Measurements from ENCODE around the gene C5orf46. TPM values are rescaled to one million over a fixed set of nuclear protein-coding genes. Genes with fewer than 3 reads are reported as not detected.

C5orf46 gene
- total RNA-seq, 1 experiment from 2014 or later = not detected

- no peak for TF ChIP-seq CTCF (IDR thresholded peaks at IDR 0.05; ENCODE audit: insufficient read depth in 1 of 2, low read depth in 1 of 2, low read length in 1 of 2, severe bottlenecking in 1 of 2, unreplicated experiment in 1 of 2)
- H3K27me3 ChIP-seq (replicated peaks; ENCODE audit: control insufficient read depth, insufficient read depth, low read length) = no peaks in the 10 kb centered on the region
- H3K36me3 ChIP-seq (ENCODE audit: control insufficient read depth, insufficient read depth, low read length) = no peaks in the 10 kb centered on the region
- Mint-ChIP-seq H3K4me3 (ENCODE audit: unreplicated experiment) (no peak overlapping the region), H3K9me3 (ENCODE audit: unreplicated experiment) (no peaks in the 10 kb centered on the region), H3K27ac (ENCODE audit: unreplicated experiment) (no peak overlapping the region), H3K36me3 (ENCODE audit: insufficient read depth, unreplicated experiment) (no peaks in the 10 kb centered on the region), H3K4me1 (ENCODE audit: low read depth, unreplicated experiment) (peaks cover 7% of the 10 kb centered on the region), H3K27me3 (ENCODE audit: insufficient read depth, unreplicated experiment) (no peaks in the 10 kb centered on the region)
- CTCF ChIA-PET = no interaction called here
- H3K4me1 ChIP-seq = peaks cover 5% of the 10 kb centered on the region; the same call in 1 of the 2 replicates
- DNase-seq = no peak
- H3K9me3 ChIP-seq = no peaks in the 10 kb centered on the region
- POLR2A ChIA-PET = no interaction called here
- intact Hi-C loops (cut with micrococcal nuclease; ENCODE audit: unreplicated experiment) = no loop called here
- no TSS peak for BruUV-seq (replicated peaks)
- no peak overlapping the region for H3K4me3 ChIP-seq (ENCODE audit: low read depth, low read length)
Measured at GRCh38 chr5:147880487-147880886, 25.9 kb downstream of the C5orf46 start.

- intact Hi-C loops (cut with micrococcal nuclease; ENCODE audit: unreplicated experiment) = no loop called here
- no peaks in the 10 kb centered on the region for H3K9me3 ChIP-seq
- TF ChIP-seq CTCF (IDR thresholded peaks at IDR 0.05; ENCODE audit: insufficient read depth in 1 of 2, low read depth in 1 of 2, low read length in 1 of 2, severe bottlenecking in 1 of 2, unreplicated experiment in 1 of 2) = no peak
- no peaks in the 10 kb centered on the region for H3K27me3 Mint-ChIP-seq (ENCODE audit: insufficient read depth, unreplicated experiment)
- peaks cover 5% of the 10 kb centered on the region; the same call in 1 of the 2 replicates for H3K4me1 ChIP-seq
- peaks cover under 1% of the 10 kb centered on the region for H3K9me3 Mint-ChIP-seq (ENCODE audit: unreplicated experiment)
- CTCF ChIA-PET = no interaction called here
- no peaks in the 10 kb centered on the region for H3K36me3 Mint-ChIP-seq (ENCODE audit: insufficient read depth, unreplicated experiment)
- H3K27me3 ChIP-seq (replicated peaks; ENCODE audit: control insufficient read depth, insufficient read depth, low read length) = no peaks in the 10 kb centered on the region
- POLR2A ChIA-PET = no interaction called here
- no peaks in the 10 kb centered on the region for H3K36me3 ChIP-seq (ENCODE audit: control insufficient read depth, insufficient read depth, low read length)
- no peak for DNase-seq
- no peak overlapping the region for H3K4me3 Mint-ChIP-seq (ENCODE audit: unreplicated experiment)
- peaks cover 7% of the 10 kb centered on the region for H3K4me1 Mint-ChIP-seq (ENCODE audit: low read depth, unreplicated experiment)
- no peak overlapping the region for H3K27ac Mint-ChIP-seq (ENCODE audit: unreplicated experiment)
- no TSS peak for BruUV-seq (replicated peaks)
- no peak overlapping the region for H3K4me3 ChIP-seq (ENCODE audit: low read depth, low read length)
Measured at GRCh38 chr5:147879784-147880183, 26.6 kb downstream of the C5orf46 start.

- Histone ChIP-seq H3K36me3 (ENCODE audit: control insufficient read depth, insufficient read depth, low read length) (no peaks in the 10 kb centered on the region), H3K4me1 (peaks cover 5% of the 10 kb centered on the region; the same call in 1 of the 2 replicates)
Measured at GRCh38 chr5:147878066-147878759, 28.1 kb downstream of the C5orf46 start, which contains the start of gene SCGB3A2. Gene SCGB3A2, plus strand, starts transcription at chr5:147878711. Its CDS starts 93 bp downstream, at chr5:147878804.

More at GRCh38 chr5:147878066-147878759, 28.1 kb downstream of the C5orf46 start, which contains the start of gene SCGB3A2:
- H3K27ac Mint-ChIP-seq (ENCODE audit: unreplicated experiment) = no peak within 1 kb of the TSS
- H3K27me3 Mint-ChIP-seq (ENCODE audit: insufficient read depth, unreplicated experiment) = no peaks in the 10 kb centered on the region
- H3K4me1 Mint-ChIP-seq (ENCODE audit: low read depth, unreplicated experiment) = peaks cover 7% of the 10 kb centered on the region
- TF ChIP-seq CTCF (IDR thresholded peaks at IDR 0.05; ENCODE audit: insufficient read depth in 1 of 2, low read depth in 1 of 2, low read length in 1 of 2, severe bottlenecking in 1 of 2, unreplicated experiment in 1 of 2) = no peak
- intact Hi-C loops (cut with micrococcal nuclease; ENCODE audit: unreplicated experiment) = no loop called here
- no peak within 1 kb of the TSS for H3K4me3 ChIP-seq (ENCODE audit: low read depth, low read length)
- H3K9me3 Mint-ChIP-seq (ENCODE audit: unreplicated experiment) = peaks cover 6% of the 10 kb centered on the region
- BruUV-seq (replicated peaks) = no TSS peak
- POLR2A ChIA-PET = no interaction called here
- no peak within 1 kb of the TSS for H3K4me3 Mint-ChIP-seq (ENCODE audit: unreplicated experiment)
- CTCF ChIA-PET = no interaction called here
- H3K27me3 ChIP-seq (replicated peaks; ENCODE audit: control insufficient read depth, insufficient read depth, low read length) = no peaks in the 10 kb centered on the region
- no peaks in the 10 kb centered on the region for H3K9me3 ChIP-seq
- H3K36me3 Mint-ChIP-seq (ENCODE audit: insufficient read depth, unreplicated experiment) = no peaks in the 10 kb centered on the region
- no peak for DNase-seq

Data from Caco-2 (cell line).